ENCODE results near the gene NMNAT3. TPM values are rescaled to one million over a fixed set of nuclear protein-coding genes. Genes with fewer than 3 reads are reported as not detected.

NMNAT3 gene
- total RNA-seq, 4 donors from 2014 or later = 9.5 to 17.2 (median 12.8) TPM

DNA sequence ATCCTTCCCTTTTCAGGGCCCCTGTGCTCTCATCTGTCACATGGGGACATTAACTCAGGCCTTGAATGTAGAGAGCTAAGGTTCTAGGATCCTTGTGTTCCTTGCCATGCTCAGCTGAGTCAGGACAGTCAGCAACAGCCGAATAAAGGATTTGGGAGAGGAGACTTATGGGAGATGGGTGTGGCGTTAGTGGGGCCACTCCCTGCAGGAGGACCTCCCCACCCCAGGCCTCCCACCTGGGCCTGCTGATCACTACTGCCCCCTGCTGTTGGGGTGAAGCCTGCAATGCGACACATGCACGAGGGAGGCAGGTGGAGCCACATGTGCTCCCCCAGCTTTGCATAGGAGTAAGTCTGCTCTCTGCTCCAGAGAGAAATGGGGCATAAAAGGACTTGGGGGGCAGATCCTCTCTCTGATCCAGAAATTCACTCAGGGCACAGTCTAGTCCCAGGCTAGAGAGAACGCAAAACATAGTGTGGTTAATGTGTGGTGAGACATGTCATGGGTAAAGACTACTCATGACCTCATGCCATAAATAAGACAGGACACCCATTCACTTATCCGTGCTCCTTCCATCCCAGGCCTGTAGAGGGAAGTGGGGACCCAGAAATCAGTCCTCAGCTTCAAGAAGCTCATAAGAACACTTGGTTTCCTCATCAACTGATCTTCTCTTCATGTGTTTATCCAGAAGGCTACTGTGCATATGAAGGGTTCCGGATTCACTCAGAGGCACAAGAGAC, 157.6 kb downstream of the NMNAT3 start:
- TF ChIP-seq, protein P1, sequence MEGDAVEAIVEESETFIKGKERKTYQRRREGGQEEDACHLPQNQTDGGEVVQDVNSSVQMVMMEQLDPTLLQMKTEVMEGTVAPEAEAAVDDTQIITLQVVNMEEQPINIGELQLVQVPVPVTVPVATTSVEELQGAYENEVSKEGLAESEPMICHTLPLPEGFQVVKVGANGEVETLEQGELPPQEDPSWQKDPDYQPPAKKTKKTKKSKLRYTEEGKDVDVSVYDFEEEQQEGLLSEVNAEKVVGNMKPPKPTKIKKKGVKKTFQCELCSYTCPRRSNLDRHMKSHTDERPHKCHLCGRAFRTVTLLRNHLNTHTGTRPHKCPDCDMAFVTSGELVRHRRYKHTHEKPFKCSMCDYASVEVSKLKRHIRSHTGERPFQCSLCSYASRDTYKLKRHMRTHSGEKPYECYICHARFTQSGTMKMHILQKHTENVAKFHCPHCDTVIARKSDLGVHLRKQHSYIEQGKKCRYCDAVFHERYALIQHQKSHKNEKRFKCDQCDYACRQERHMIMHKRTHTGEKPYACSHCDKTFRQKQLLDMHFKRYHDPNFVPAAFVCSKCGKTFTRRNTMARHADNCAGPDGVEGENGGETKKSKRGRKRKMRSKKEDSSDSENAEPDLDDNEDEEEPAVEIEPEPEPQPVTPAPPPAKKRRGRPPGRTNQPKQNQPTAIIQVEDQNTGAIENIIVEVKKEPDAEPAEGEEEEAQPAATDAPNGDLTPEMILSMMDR (IDR thresholded peaks at IDR 0.05 in 4 of 5, conservative IDR thresholded peaks at IDR 0.05 in 1 of 5) = peak in 1 of 5 experiments; percentile 17
- TF ChIP-seq POLR2A (IDR thresholded peaks at IDR 0.05) = no peak
- intact Hi-C loops (cut with DNase I; ENCODE audit: low total_unique reads) (no loop called here), in situ Hi-C loops (cut with MboI; ENCODE audit: low sequenced_read_pairs in 4 of 4) (no loop called here)
- H3K27ac ChIP-seq = no peak overlapping the region
- H3K9me3 ChIP-seq = no peaks in the 10 kb centered on the region
- ATAC-seq (peak in 1 of 2 donors; percentile 15), DNase-seq (no peak)
- H3K36me3 ChIP-seq = no peaks in the 10 kb centered on the region
- peaks cover 0 to 7% of the 10 kb centered on the region in 2 donors for H3K4me1 ChIP-seq
- H3K4me3 ChIP-seq = no peak overlapping the region
- H3K27me3 ChIP-seq = no peaks in the 10 kb centered on the region

- in situ Hi-C loops (cut with MboI; ENCODE audit: low sequenced_read_pairs in 4 of 4) = no loop called here
- ATAC-seq (peak; percentile 68 to 72), DNase-seq (no peak)
- Histone ChIP-seq H3K4me3 (no peak overlapping the region), H3K27me3 (no peaks in the 10 kb centered on the region), H3K4me1 (peaks cover 0 to 7% of the 10 kb centered on the region in 2 donors), H3K36me3 (no peaks in the 10 kb centered on the region), H3K9me3 (no peaks in the 10 kb centered on the region), H3K27ac (no peak overlapping the region)
- TF ChIP-seq, protein P1 (IDR thresholded peaks at IDR 0.05 in 4 of 5, conservative IDR thresholded peaks at IDR 0.05 in 1 of 5) = no peak
- TF ChIP-seq POLR2A (IDR thresholded peaks at IDR 0.05) = no peak
- intact Hi-C loops (cut with DNase I; ENCODE audit: low total_unique reads) = no loop called here
These were observed 158.6 kb downstream of the NMNAT3 start for GRCh38 chr3:139518926-139519842.

- no peak overlapping the region for H3K4me3 ChIP-seq
- TF ChIP-seq POLR2A (IDR thresholded peaks at IDR 0.05) = no peak
- TF ChIP-seq, protein P1 (IDR thresholded peaks at IDR 0.05 in 4 of 5, conservative IDR thresholded peaks at IDR 0.05 in 1 of 5) = no peak
- DNase-seq (no peak), ATAC-seq (no peak)
- no peaks in the 10 kb centered on the region for H3K9me3 ChIP-seq
- no peaks in the 10 kb centered on the region for H3K27me3 ChIP-seq
- no peak overlapping the region for H3K27ac ChIP-seq
- in situ Hi-C loops (cut with MboI; ENCODE audit: low sequenced_read_pairs in 4 of 4) (no loop called here), intact Hi-C loops (cut with DNase I; ENCODE audit: low total_unique reads) (no loop called here)
- no peaks in the 10 kb centered on the region for H3K36me3 ChIP-seq
- H3K4me1 ChIP-seq = peaks cover 0 to 7% of the 10 kb centered on the region in 2 donors
These were observed 159.5 kb downstream of the NMNAT3 start for GRCh38 chr3:139518306-139518705.

DNA sequence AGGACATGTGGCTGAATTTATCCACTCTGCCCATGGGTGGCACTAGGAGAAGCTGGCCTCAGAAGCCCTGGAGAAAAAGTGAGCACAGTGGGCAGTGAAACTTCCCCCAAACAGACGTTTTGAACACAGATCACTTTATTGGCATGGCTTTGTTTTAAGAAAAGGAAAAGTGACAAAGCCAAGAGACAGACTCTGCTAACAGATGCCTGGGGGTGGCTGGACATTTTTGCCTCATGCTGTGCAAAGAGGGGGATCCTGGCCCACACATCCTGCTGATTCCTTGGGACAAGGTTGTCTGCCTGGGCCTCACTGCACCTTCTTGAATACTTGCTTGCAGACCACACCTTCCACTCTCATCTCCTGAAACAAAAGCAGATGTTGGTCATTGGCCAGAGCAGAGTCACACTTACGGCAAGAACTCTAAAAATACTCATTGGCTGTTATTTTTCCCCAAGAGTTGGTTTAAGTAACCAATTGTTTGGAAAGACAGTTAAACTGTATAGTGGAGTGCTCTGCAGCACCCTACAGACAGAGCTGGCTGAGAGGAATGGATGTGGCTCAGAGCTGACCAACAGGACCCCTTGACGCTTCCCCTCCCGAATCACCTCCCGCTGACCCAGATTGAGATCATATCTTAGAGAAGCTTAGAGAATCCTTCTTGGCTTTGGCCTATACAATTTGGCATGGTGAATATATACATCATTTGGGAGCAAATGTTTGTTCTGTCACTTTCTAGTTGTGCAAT, 160.3 kb downstream of the NMNAT3 start:
- in situ Hi-C loops (cut with MboI; ENCODE audit: low sequenced_read_pairs in 4 of 4) (no loop called here), intact Hi-C loops (cut with DNase I; ENCODE audit: low total_unique reads) (no loop called here)
- Histone ChIP-seq H3K36me3 (no peaks in the 10 kb centered on the region), H3K9me3 (no peaks in the 10 kb centered on the region), H3K27ac (no peak overlapping the region), H3K4me3 (no peak overlapping the region), H3K27me3 (no peaks in the 10 kb centered on the region), H3K4me1 (peaks cover 0 to 7% of the 10 kb centered on the region in 2 donors)
- ATAC-seq (no peak), DNase-seq (no peak)
- no peak for TF ChIP-seq POLR2A (IDR thresholded peaks at IDR 0.05)
- TF ChIP-seq, protein P1 (IDR thresholded peaks at IDR 0.05 in 4 of 5, conservative IDR thresholded peaks at IDR 0.05 in 1 of 5) = no peak
